Measurements from ENCODE around the gene PPP6R2.
"Not testable (repeated sequence)": the region's sequence is repeated elsewhere in the genome, so short reads cannot be mapped to it uniquely, and the experiment has no call there.

PPP6R2 gene

GRCh38 chr22:50423956-50424355 is 80.8 kb downstream of the PPP6R2 start:
- WGBS, result 96% methylated on average over 14 of the region's 14 CpGs
- Histone ChIP-seq H3K9me3 (ENCODE audit: insufficient read depth, low read depth, low read length) (no peaks in the 10 kb centered on the region), H3K4me1 (ENCODE audit: insufficient read depth, low read length) (no peaks in the 10 kb centered on the region), H3K27ac (ENCODE audit: low read depth, low read length) (no peak overlapping the region), H3K4me3 (ENCODE audit: low read length) (no peak overlapping the region), H3K27me3 (ENCODE audit: insufficient read depth, low read length) (no peaks in the 10 kb centered on the region), H3K36me3 (ENCODE audit: insufficient read depth, low read length) (peaks cover 83% of the 10 kb centered on the region), H3K9ac (ENCODE audit: low read depth, low read length) (no peak overlapping the region)

DNA sequence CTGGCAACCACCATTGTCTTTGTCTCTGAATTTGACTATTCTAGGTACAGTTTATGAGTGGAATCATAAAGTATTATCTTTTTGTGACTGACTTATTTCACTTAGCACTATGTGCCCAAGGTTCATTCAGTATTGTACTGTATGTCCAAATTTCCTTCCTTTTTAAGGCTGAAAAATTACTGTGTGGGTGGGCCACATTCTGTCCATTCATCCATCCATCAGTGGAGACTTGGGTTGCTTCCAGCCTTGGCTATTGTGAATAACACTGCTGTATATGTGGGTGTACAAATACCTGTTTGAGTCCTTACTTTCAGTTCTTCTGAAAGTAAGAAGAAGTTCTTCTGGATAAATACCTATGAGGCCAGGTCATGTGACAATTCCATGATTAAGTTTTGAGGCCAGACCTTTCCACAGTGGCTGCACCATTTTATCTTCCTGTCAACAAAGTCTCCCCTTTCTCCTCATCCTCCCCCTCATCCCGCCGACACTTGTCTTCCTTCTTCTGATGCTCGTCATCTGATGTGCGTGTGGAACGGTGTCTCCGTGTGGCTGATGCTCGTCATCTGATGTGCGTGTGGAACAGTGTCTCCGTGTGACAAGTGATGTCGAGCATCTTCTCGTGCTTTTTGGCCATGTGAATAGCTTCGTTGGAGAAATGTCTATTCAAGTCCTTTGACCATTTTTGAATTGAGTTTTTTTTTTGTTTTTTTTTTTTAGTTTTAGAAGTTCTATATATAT is 82.2 kb downstream of the PPP6R2 start:
- H3K9ac ChIP-seq (ENCODE audit: low read depth, low read length), result no peak overlapping the region
- H3K36me3 ChIP-seq (ENCODE audit: insufficient read depth, low read length), result peaks cover 81% of the 10 kb centered on the region

DNA sequence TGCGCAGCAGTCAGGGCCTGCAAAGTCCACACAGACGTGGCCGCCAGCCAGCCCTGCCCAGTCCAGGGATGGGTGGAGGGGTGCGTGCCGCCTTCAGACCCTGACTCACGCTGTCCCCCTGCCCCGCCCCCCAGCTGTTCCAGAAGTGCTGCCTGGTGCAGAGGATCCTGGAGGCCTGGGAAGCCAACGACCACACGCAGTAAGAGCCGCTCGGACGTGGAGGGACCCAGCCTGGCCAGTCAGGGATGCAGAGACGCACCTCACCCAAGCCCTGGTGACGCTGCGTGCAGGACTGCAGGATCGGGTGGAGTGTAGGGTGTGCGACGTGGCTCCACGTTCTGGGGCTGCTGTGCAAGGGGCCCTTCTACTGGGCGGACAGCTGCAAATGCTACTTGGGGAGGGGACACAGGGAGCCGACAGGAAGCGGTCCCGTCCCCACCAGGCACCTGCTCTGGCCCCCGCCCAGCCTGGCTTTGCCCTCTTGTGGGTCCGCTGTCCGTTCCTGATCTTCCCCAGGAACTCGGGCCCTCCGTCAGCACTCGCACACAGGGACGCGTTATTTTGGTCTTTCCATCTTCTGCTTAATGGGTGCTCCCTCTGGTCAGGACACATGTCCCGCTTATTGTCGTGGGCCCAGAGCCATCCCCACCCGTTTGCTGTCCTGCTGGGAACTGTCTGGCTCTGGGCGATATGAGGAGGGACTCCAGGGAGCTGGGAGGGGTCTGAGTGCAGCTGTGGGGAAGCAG is 89.2 kb downstream of the PPP6R2 start:
- H3K27ac ChIP-seq (ENCODE audit: low read depth, low read length), result no peak overlapping the region
- H3K4me1 ChIP-seq (ENCODE audit: insufficient read depth, low read length), result no peaks in the 10 kb centered on the region
- H3K36me3 ChIP-seq (ENCODE audit: insufficient read depth, low read length), result peaks cover 72% of the 10 kb centered on the region
- H3K9me3 ChIP-seq (ENCODE audit: insufficient read depth, low read depth, low read length), result no peaks in the 10 kb centered on the region
- H3K27me3 ChIP-seq (ENCODE audit: insufficient read depth, low read length), result no peaks in the 10 kb centered on the region
- H3K4me3 ChIP-seq (ENCODE audit: low read length), result no peak overlapping the region
- WGBS, result 96% methylated on average over 35 of the region's 35 CpGs
- no peak overlapping the region for H3K9ac ChIP-seq (ENCODE audit: low read depth, low read length)

More for the DNA sequence above, 82.2 kb downstream of the PPP6R2 start:
- H3K4me1 ChIP-seq (ENCODE audit: insufficient read depth, low read length), result no peaks in the 10 kb centered on the region
- H3K4me3 ChIP-seq (ENCODE audit: low read length), result no peak overlapping the region
- no peak overlapping the region for H3K27ac ChIP-seq (ENCODE audit: low read depth, low read length)
- no peaks in the 10 kb centered on the region for H3K9me3 ChIP-seq (ENCODE audit: insufficient read depth, low read depth, low read length)
- no peaks in the 10 kb centered on the region for H3K27me3 ChIP-seq (ENCODE audit: insufficient read depth, low read length)
- 97% methylated on average over 12 of the region's 12 CpGs for WGBS

DNA sequence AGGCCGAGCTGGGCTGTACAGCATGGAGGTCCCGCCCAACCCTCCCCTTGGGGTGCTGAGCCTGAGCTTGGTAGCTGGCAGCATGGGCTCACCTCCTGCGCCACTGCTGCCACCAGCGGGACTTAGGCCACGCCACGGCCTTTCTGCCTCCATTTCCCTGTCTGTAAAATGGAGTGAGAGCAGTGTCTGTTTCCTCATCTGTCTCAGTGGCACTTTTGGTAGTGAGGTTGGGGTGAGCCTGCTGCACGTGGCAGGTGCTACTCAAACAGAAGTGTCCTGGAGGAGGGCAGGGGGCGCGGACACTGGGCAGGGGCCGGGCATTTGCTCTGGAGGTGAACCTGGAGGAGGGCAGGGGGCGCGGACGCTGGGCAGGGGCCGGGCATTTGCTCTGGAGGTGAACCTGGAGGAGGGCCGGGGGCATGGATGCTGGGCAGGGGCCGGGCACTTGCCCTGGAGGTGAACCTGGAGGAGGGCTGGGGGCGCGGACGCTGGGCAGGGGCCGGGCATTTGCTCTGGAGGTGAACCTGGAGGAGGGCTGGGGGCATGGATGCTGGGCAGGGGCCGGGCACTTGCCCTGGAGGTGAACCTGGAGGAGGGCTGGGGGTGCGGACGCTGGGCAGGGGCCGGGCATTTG is 89.9 kb downstream of the PPP6R2 start:
- peaks cover 75% of the 10 kb centered on the region for H3K36me3 ChIP-seq (ENCODE audit: insufficient read depth, low read length)
- H3K27me3 ChIP-seq (ENCODE audit: insufficient read depth, low read length), result not testable (repeated sequence)
- WGBS, result 97% methylated on average over 13 of the region's 24 CpGs

DNA sequence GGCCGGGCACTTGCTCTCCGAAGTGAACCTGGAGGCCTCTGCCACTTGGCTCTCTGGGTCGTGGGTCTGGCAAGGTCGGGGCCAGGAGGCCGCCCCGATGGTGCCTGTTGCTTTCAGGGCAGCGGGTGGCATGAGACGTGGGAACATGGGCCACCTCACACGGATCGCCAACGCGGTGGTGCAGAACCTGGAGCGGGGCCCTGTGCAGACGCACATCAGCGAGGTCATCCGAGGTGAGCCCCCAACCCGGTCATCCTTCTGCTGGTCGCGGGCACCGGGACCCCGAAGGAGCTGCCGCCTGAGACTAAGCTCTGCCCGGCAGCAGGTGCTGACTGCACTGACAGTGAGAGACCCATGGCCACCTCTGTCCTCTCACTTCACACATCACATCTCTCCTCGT is 91.7 kb downstream of the PPP6R2 start:
- 95% methylated on average over 24 of the region's 24 CpGs for WGBS
- Histone ChIP-seq H3K27ac (ENCODE audit: low read depth, low read length) (no peak overlapping the region), H3K36me3 (ENCODE audit: insufficient read depth, low read length) (peaks cover 76% of the 10 kb centered on the region), H3K4me1 (ENCODE audit: insufficient read depth, low read length) (no peaks in the 10 kb centered on the region), H3K9me3 (ENCODE audit: insufficient read depth, low read depth, low read length) (no peaks in the 10 kb centered on the region), H3K4me3 (ENCODE audit: low read length) (no peak overlapping the region), H3K9ac (ENCODE audit: low read depth, low read length) (no peak overlapping the region), H3K27me3 (ENCODE audit: insufficient read depth, low read length) (no peaks in the 10 kb centered on the region)

More for the DNA sequence above, 89.9 kb downstream of the PPP6R2 start:
- H3K4me3 ChIP-seq (ENCODE audit: low read length); H3K4me1 ChIP-seq (ENCODE audit: insufficient read depth, low read length); H3K9me3 ChIP-seq (ENCODE audit: insufficient read depth, low read depth, low read length); H3K9ac ChIP-seq (ENCODE audit: low read depth, low read length); H3K27ac ChIP-seq (ENCODE audit: low read depth, low read length): not testable (repeated sequence)

- no peaks in the 10 kb centered on the region for H3K27me3 ChIP-seq (ENCODE audit: insufficient read depth, low read length)
- H3K4me3 ChIP-seq (ENCODE audit: low read length), result no peak overlapping the region
- WGBS, result 95% methylated on average over 20 of the region's 20 CpGs
- H3K9ac ChIP-seq (ENCODE audit: low read depth, low read length), result no peak overlapping the region
- H3K4me1 ChIP-seq (ENCODE audit: insufficient read depth, low read length), result no peaks in the 10 kb centered on the region
- H3K36me3 ChIP-seq (ENCODE audit: insufficient read depth, low read length), result peaks cover 75% of the 10 kb centered on the region
- H3K9me3 ChIP-seq (ENCODE audit: insufficient read depth, low read depth, low read length), result no peaks in the 10 kb centered on the region
- no peak overlapping the region for H3K27ac ChIP-seq (ENCODE audit: low read depth, low read length)
Measured at GRCh38 chr22:50435291-50436014, 92.3 kb downstream of the PPP6R2 start.

DNA sequence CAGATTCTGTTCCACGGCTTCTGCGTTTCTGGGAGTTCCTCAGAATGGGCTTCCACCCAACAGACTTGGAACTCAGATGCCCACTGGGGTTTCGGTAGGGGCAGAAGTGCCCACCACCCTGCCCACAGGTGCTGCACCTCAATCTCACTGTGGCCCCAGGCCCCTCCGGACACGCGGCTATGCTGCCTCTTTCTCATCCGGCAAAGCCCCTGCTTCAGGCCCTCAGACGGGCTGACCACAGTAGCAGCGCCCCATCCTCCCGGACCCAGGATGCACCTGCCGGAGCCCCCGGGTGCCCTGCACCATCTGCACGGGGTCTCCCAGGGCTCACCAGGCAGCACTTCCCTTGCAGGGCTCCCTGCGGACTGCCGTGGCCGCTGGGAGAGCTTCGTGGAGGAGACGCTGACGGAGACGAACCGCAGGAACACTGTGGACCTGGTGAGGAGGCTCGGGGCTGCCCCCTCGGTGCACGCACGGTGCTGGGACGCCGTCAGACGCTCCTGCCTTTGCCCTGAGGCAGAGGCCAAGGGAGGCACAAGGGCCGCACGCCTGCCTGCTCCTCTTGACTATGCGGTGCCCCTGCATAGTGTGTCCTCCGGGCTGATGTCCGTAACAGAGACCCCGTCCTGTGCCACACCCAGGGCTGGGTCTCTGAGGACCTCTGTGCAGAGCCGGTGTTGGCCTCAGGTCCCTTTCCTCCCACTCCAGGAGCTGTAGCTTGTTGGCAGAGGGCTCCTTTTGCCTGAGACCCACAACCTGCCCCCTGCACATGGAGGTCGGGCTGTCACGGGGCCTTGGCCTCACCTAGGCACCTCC is 93.1 kb downstream of the PPP6R2 start:
- Histone ChIP-seq H3K9ac (ENCODE audit: low read depth, low read length) (no peak overlapping the region), H3K9me3 (ENCODE audit: insufficient read depth, low read depth, low read length) (no peaks in the 10 kb centered on the region), H3K4me1 (ENCODE audit: insufficient read depth, low read length) (no peaks in the 10 kb centered on the region), H3K27me3 (ENCODE audit: insufficient read depth, low read length) (no peaks in the 10 kb centered on the region), H3K36me3 (ENCODE audit: insufficient read depth, low read length) (peaks cover 73% of the 10 kb centered on the region), H3K4me3 (ENCODE audit: low read length) (no peak overlapping the region), H3K27ac (ENCODE audit: low read depth, low read length) (no peak overlapping the region)
- 96% methylated on average over 37 of the region's 37 CpGs for WGBS

GRCh38 chr22:50436841-50437341 is 93.8 kb downstream of the PPP6R2 start:
- 94% methylated on average over 25 of the region's 25 CpGs for WGBS
- Histone ChIP-seq H3K4me1 (ENCODE audit: insufficient read depth, low read length) (no peaks in the 10 kb centered on the region), H3K4me3 (ENCODE audit: low read length) (no peak overlapping the region), H3K27me3 (ENCODE audit: insufficient read depth, low read length) (no peaks in the 10 kb centered on the region), H3K9ac (ENCODE audit: low read depth, low read length) (no peak overlapping the region), H3K27ac (ENCODE audit: low read depth, low read length) (no peak overlapping the region), H3K9me3 (ENCODE audit: insufficient read depth, low read depth, low read length) (no peaks in the 10 kb centered on the region), H3K36me3 (ENCODE audit: insufficient read depth, low read length) (peaks cover 67% of the 10 kb centered on the region)

DNA sequence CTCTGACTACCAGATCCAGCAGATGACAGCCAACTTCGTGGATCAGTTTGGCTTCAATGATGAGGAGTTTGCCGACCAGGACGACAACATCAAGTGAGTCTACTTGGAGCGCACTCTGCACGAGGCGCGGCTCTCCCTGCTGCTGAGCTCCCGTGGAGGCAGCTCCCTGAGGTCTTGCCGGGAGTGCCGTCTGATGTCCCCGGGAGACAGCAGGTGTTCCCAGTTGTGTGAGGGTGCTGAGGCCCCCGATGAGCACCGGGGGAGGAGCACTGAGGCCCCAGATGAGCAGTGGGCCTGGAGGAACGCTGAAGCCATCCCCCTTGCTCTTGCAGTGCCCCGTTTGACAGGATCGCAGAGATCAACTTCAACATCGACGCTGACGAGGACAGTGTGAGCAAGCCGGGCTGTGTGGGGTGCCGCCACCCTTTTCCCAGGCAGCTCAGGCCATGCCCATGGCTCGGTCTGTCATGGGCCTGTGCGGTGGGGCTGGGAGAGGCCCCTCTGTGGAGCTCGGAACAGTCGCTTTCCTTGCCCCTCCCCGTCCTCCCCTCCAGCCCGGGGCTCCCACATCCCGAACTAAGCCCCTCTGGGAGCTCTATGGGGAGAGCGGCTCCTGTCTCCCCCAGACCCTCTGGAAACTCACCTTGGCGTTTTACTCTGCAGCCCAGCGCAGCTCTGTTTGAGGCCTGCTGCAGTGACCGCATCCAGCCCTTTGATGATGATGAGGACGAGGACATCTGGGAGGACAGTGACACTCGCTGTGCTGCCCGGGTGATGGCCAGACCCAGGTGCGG is 94.6 kb downstream of the PPP6R2 start:
- no peak overlapping the region for H3K9ac ChIP-seq (ENCODE audit: low read depth, low read length)
- WGBS, result 92% methylated on average over 36 of the region's 36 CpGs
- H3K4me1 ChIP-seq (ENCODE audit: insufficient read depth, low read length), result no peaks in the 10 kb centered on the region
- no peak overlapping the region for H3K4me3 ChIP-seq (ENCODE audit: low read length)
- H3K27ac ChIP-seq (ENCODE audit: low read depth, low read length), result no peak overlapping the region
- no peaks in the 10 kb centered on the region for H3K27me3 ChIP-seq (ENCODE audit: insufficient read depth, low read length)
- H3K36me3 ChIP-seq (ENCODE audit: insufficient read depth, low read length), result peaks cover 59% of the 10 kb centered on the region
- H3K9me3 ChIP-seq (ENCODE audit: insufficient read depth, low read depth, low read length), result no peaks in the 10 kb centered on the region
